SK-N-SH (cell line): ENCODE measurements around the gene UTP25. TPM values are rescaled to one million over a fixed set of nuclear protein-coding genes. Genes with fewer than 3 reads are reported as not detected.

ENCODE experiments used
- CTCF ChIA-PET: fragments of 300-600, 350-600 bp; formaldehyde crosslinking; extraction: SDS; loops from one replicate; lab custom pipeline; 2021; lab: Yijun Ruan, JAX
- POLR2A ChIA-PET: fragments of 350-600 bp; sonication (Branson Sonifier 250); formaldehyde crosslinking; extraction: SDS; loops from one replicate; lab custom pipeline; 2020; ENCODE audit warnings: antibody characterized with exemption, inconsistent platforms; lab: Yijun Ruan, JAX
- DNase-seq: peaks from one replicate; pipeline ENCODE4 v3.0.0; 2012
- H2AFZ ChIP-seq: fragments of 200-600 bp; sonication (generic); 2 replicates; pipeline ENCODE4 v1.8.1; 2016; ENCODE audit warnings: antibody characterized with exemption, mild to moderate bottlenecking, low read depth
- H3F3A ChIP-seq: fragments of 200-600 bp; sonication (generic); replicated peaks from 2 replicates; pipeline ENCODE3; 2016; ENCODE audit warnings: antibody characterized with exemption, mild to moderate bottlenecking; ENCODE audit not compliant: insufficient read depth
- H3K27ac ChIP-seq, 2 experiments: fragments of 200-500 bp in 1 of 2; fragments of 200-600 bp in 1 of 2; sonication (Bioruptor generic) in 1 of 2; sonication (generic), shearing (Covaris generic) in 1 of 2; 2 replicates each; pipeline versions ENCODE4 v1.5.1 to v1.6.1; 2014 to 2016; ENCODE audit warnings: low read depth in 2 of 2, inconsistent platforms in 1 of 2, low read length in 1 of 2, mild to moderate bottlenecking in 1 of 2, mixed read lengths in 1 of 2
- H3K27me3 ChIP-seq: fragments of 200-600 bp; sonication (generic), shearing (Covaris generic); 2 replicates; pipeline ENCODE4 v1.6.1; 2016; ENCODE audit warnings: mixed run types; ENCODE audit not compliant: insufficient read depth
- H3K36me3 ChIP-seq, 2 experiments: fragments of 200-500 bp in 1 of 2; fragments of 200-600 bp in 1 of 2; sonication (Bioruptor generic) in 1 of 2; sonication (generic) in 1 of 2; replicated peaks in 1 of 2; 2 replicates each; pipeline versions ENCODE3 to v1.5.1; 2014 to 2016; ENCODE audit warnings: low read length in 1 of 2, mild to moderate bottlenecking in 1 of 2; ENCODE audit not compliant: insufficient read depth in 2 of 2, control insufficient read depth in 1 of 2
- H3K4me1 ChIP-seq, 2 experiments: fragments of 200-500 bp in 1 of 2; fragments of 200-600 bp in 1 of 2; sonication (Bioruptor generic) in 1 of 2; sonication (generic), shearing (Covaris generic) in 1 of 2; 2 replicates each; pipeline versions ENCODE4 v1.5.1 to v1.6.1; 2014 to 2016; ENCODE audit warnings: low read depth in 1 of 2, low read length in 1 of 2, mixed run types in 1 of 2; ENCODE audit not compliant: insufficient read depth in 2 of 2, control insufficient read depth in 1 of 2
- H3K4me2 ChIP-seq: fragments of 200-600 bp; sonication (generic), shearing (Covaris generic); 2 replicates; pipeline ENCODE4 v1.6.1; 2017; ENCODE audit warnings: mixed run types
- H3K4me3 ChIP-seq, 2 experiments: fragments of 200-500 bp in 1 of 2; fragments of 200-600 bp in 1 of 2; sonication (Bioruptor generic) in 1 of 2; sonication (generic), shearing (Covaris generic) in 1 of 2; 2 replicates each; pipeline versions ENCODE4 v1.5.1 to v1.8.1; 2014 to 2016; ENCODE audit warnings: low read depth in 2 of 2, inconsistent platforms in 1 of 2, low read length in 1 of 2, mild to moderate bottlenecking in 1 of 2, mixed read lengths in 1 of 2, moderate library complexity in 1 of 2
- H3K79me2 ChIP-seq: fragments of 200-600 bp; sonication (generic); 2 replicates; pipeline ENCODE4 v1.8.1; 2017; ENCODE audit warnings: mild to moderate bottlenecking; ENCODE audit not compliant: insufficient read depth
- H3K9ac ChIP-seq: fragments of 200-600 bp; sonication (generic); 2 replicates; pipeline ENCODE4 v1.6.1; 2017; ENCODE audit warnings: mixed run types
- H3K9me2 ChIP-seq: fragments of 200-600 bp; sonication (generic); 2 replicates; pipeline ENCODE4 v1.6.1; 2017; ENCODE audit warnings: mixed run types
- H3K9me3 ChIP-seq: fragments of 200-600 bp; sonication (generic); 2 replicates; pipeline ENCODE4 v1.6.1; 2017; ENCODE audit warnings: mixed run types, mild to moderate bottlenecking, moderate library complexity
- H4K20me1 ChIP-seq: fragments of 200-600 bp; sonication (generic); 2 replicates; pipeline ENCODE4 v1.6.1; 2017; ENCODE audit warnings: mild to moderate bottlenecking, mixed run types; ENCODE audit not compliant: insufficient read depth
- CHD2 ChIP-seq: fragments of 150-350 bp; IDR thresholded peaks from 2 replicates; pipeline ENCODE4 v1.6.1; 2018; ENCODE audit warnings: low read length; ENCODE audit not compliant: partially characterized antibody
- EZH2phosphoT487 ChIP-seq: fragments of 200-600 bp; sonication (generic); IDR thresholded peaks from 2 replicates; pipeline ENCODE4 v1.6.1; 2017; ENCODE audit warnings: low read depth, mixed run types, mild to moderate bottlenecking, antibody characterized with exemption, moderate library complexity, borderline replicate concordance
- FOXJ3 ChIP-seq: sonication (generic); formaldehyde crosslinking; IDR thresholded peaks from 2 replicates; pipeline ENCODE4 v1.5.1; 2020; ENCODE audit warnings: mild to moderate bottlenecking, missing genetic modification reagents
- FOXM1 ChIP-seq: IDR thresholded peaks from 2 replicates; pipeline ENCODE4 v1.4.0; 2012; ENCODE audit warnings: low read depth, mild to moderate bottlenecking
- GATA2 ChIP-seq: sonication (generic); formaldehyde crosslinking; IDR thresholded peaks from 2 replicates; pipeline ENCODE4 v1.5.0; 2020; ENCODE audit warnings: mild to moderate bottlenecking, missing genetic modification reagents
- IRF3 ChIP-seq: fragments of 150-350 bp; IDR thresholded peaks from 2 replicates; pipeline ENCODE4 v1.6.1; 2016; ENCODE audit warnings: mild to moderate bottlenecking, low read depth, low read length
- MXI1 ChIP-seq: IDR thresholded peaks from 2 replicates; pipeline ENCODE4 v1.6.1; 2012; ENCODE audit warnings: mild to moderate bottlenecking, low read depth, low read length, improper control_type of control experiment
- RCOR1 ChIP-seq: fragments of 150-350 bp; IDR thresholded peaks from 2 replicates; pipeline ENCODE4 v1.6.1; 2017; ENCODE audit warnings: antibody characterized with exemption, low read length
- REST ChIP-seq: IDR thresholded peaks from 2 replicates; pipeline ENCODE4 v1.6.1; 2012; ENCODE audit warnings: mild to moderate bottlenecking, low read depth, low read length, moderate library complexity
- RFX5 ChIP-seq: IDR thresholded peaks from 2 replicates; pipeline ENCODE4 v1.6.1; 2012; ENCODE audit warnings: mild to moderate bottlenecking, improper control_type of control experiment, low read length
- TEAD4 ChIP-seq: IDR thresholded peaks from 2 replicates; pipeline ENCODE4 v1.4.0; 2012; ENCODE audit warnings: mild to moderate bottlenecking, borderline replicate concordance; ENCODE audit not compliant: insufficient read depth
- YY1 ChIP-seq: IDR thresholded peaks from 2 replicates; pipeline ENCODE4 v1.4.0; 2012; ENCODE audit warnings: low read depth, mild to moderate bottlenecking
- ZBTB33 ChIP-seq: IDR thresholded peaks from 2 replicates; pipeline ENCODE4 v1.4.0; 2012; ENCODE audit warnings: low read depth, borderline replicate concordance
- WGBS: methylation state at CpG from one replicate; pipeline ENCODE4 v1.1.6; 2017; ENCODE audit warnings: low lambda C conversion rate; 5-methylcytosine and 5-hydroxymethylcytosine counted together
- polyA plus RNA-seq, 3 experiments: library from polyadenylated mRNA; depleted of rRNA; stranded (reverse); fragments of >200 nt; gene quantifications; 2 replicates each; pipeline ENCODE4 v1.2.3, GENCODE V29; 2012
- TF ChIP-seq, protein P1 (sequence below): fragments of 200-600 bp; sonication (generic); IDR thresholded peaks from 2 replicates; pipeline ENCODE4 v1.6.1; 2017; ENCODE audit warnings: antibody characterized with exemption, mild to moderate bottlenecking, moderate library complexity
- TF ChIP-seq, protein P2 (sequence below): IDR thresholded peaks from 2 replicates; pipeline ENCODE4 v1.4.0; 2012; ENCODE audit warnings: low read depth

Gene UTP25
- polyA plus RNA-seq, 1 of the 3 experiments (the other 2 are of a cell fraction) = 6.3 TPM

GRCh38 chr1:209858561-209859103 is 30.9 kb downstream of the UTP25 start:
- ChIA-PET POLR2A (no interaction called here), CTCF (interaction anchor here (1.6 to 19.7 kb wide), 5 partner anchors 10 to 130 kb away, joined by 4 to 317 read pairs (median 44); partner anchors contain the start of gene UTP25)
- H3K4me3 ChIP-seq = no peak overlapping the region
- no peaks in the 10 kb centered on the region for H3K27me3 ChIP-seq
- H3K4me1 ChIP-seq = peaks cover 12 to 13% of the 10 kb centered on the region in 2 experiments; a peak in 3 of 4 replicates
- no peak overlapping the region for H3K27ac ChIP-seq
- peaks cover 24% of the 10 kb centered on the region for H3F3A ChIP-seq
- WGBS = 95% methylated on average over 8 of the region's 41 CpGs
- no peak overlapping the region for H3K9ac ChIP-seq
- no peaks in the 10 kb centered on the region for H3K9me2 ChIP-seq
- no peak for DNase-seq
- peaks cover 18 to 22% of the 10 kb centered on the region in 2 experiments for H3K36me3 ChIP-seq
- no peaks in the 10 kb centered on the region for H3K9me3 ChIP-seq
- H3K79me2 ChIP-seq = no peaks in the 10 kb centered on the region
- no peak overlapping the region for H2AFZ ChIP-seq
- H4K20me1 ChIP-seq = no peaks in the 10 kb centered on the region
- TF ChIP-seq GATA2 (CRISPR knock-in tag) = no peak
- TF ChIP-seq IRF3 = no peak
- TF ChIP-seq TEAD4 = no peak
- TF ChIP-seq YY1 = no peak
- TF ChIP-seq EZH2phosphoT487 = no peak
- no peak overlapping the region for H3K4me2 ChIP-seq

GRCh38 chr1:209860293-209860881 is 32.6 kb downstream of the UTP25 start:
- H3K9ac ChIP-seq = no peak overlapping the region
- H3K9me3 ChIP-seq = no peaks in the 10 kb centered on the region
- 17% methylated on average over 7 of the region's 7 CpGs for WGBS
- no peaks in the 10 kb centered on the region for H3K79me2 ChIP-seq
- peak; percentile 89 for DNase-seq
- ChIA-PET CTCF (interaction anchor here (0.5 to 19.7 kb wide), 48 partner anchors 9 to 540 kb away, joined by 3 to 317 read pairs (median 4); partner anchors contain the start of gene UTP25), POLR2A (no interaction called here)
- peaks cover 21% of the 10 kb centered on the region for H3F3A ChIP-seq
- H3K9me2 ChIP-seq = no peaks in the 10 kb centered on the region
- peaks cover 12 to 14% of the 10 kb centered on the region in 2 experiments; a peak in 3 of 4 replicates for H3K4me1 ChIP-seq
- H3K4me3 ChIP-seq = peak overlapping the region in 1 of 2 experiments; percentile 53; a peak in 1 of 4 replicates
- no peak overlapping the region for H3K4me2 ChIP-seq
- peak overlapping the region in 1 of 2 experiments; percentile 4; a peak in 1 of 4 replicates for H3K27ac ChIP-seq
- H2AFZ ChIP-seq = no peak overlapping the region
- no peaks in the 10 kb centered on the region for H4K20me1 ChIP-seq
- H3K27me3 ChIP-seq = no peaks in the 10 kb centered on the region
- peaks cover 4 to 7% of the 10 kb centered on the region in 2 experiments for H3K36me3 ChIP-seq
- TF ChIP-seq CHD2 (no peak), RFX5 (no peak), RCOR1 (no peak), ZBTB33 (no peak), MXI1 (0 out of 2 replicates have a peak, but pooled peaks have one; percentile 8), FOXM1 (0 out of 2 replicates have a peak, but pooled peaks have one; percentile 22), FOXJ3 (CRISPR knock-in tag) (no peak), YY1 (no peak), REST (no peak)
- TF ChIP-seq, protein P1, sequence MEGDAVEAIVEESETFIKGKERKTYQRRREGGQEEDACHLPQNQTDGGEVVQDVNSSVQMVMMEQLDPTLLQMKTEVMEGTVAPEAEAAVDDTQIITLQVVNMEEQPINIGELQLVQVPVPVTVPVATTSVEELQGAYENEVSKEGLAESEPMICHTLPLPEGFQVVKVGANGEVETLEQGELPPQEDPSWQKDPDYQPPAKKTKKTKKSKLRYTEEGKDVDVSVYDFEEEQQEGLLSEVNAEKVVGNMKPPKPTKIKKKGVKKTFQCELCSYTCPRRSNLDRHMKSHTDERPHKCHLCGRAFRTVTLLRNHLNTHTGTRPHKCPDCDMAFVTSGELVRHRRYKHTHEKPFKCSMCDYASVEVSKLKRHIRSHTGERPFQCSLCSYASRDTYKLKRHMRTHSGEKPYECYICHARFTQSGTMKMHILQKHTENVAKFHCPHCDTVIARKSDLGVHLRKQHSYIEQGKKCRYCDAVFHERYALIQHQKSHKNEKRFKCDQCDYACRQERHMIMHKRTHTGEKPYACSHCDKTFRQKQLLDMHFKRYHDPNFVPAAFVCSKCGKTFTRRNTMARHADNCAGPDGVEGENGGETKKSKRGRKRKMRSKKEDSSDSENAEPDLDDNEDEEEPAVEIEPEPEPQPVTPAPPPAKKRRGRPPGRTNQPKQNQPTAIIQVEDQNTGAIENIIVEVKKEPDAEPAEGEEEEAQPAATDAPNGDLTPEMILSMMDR = peak; percentile 94
- TF ChIP-seq, protein P2, sequence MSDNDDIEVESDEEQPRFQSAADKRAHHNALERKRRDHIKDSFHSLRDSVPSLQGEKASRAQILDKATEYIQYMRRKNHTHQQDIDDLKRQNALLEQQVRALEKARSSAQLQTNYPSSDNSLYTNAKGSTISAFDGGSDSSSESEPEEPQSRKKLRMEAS = no peak
